ENCODE data around the gene FAM171A1.

Gene FAM171A1

GRCh38 chr10:15253951-15254807, 116.9 kb downstream of the FAM171A1 start:
- no peaks in the 10 kb centered on the region for H3K79me2 ChIP-seq (ENCODE audit: low read length)
- no peaks in the 10 kb centered on the region for H3K27me3 ChIP-seq (ENCODE audit: low read depth, low read length)
- TF ChIP-seq EZH2phosphoT487 (IDR thresholded peaks at IDR 0.05; ENCODE audit: low read depth): no peak
- TF ChIP-seq, protein P1, sequence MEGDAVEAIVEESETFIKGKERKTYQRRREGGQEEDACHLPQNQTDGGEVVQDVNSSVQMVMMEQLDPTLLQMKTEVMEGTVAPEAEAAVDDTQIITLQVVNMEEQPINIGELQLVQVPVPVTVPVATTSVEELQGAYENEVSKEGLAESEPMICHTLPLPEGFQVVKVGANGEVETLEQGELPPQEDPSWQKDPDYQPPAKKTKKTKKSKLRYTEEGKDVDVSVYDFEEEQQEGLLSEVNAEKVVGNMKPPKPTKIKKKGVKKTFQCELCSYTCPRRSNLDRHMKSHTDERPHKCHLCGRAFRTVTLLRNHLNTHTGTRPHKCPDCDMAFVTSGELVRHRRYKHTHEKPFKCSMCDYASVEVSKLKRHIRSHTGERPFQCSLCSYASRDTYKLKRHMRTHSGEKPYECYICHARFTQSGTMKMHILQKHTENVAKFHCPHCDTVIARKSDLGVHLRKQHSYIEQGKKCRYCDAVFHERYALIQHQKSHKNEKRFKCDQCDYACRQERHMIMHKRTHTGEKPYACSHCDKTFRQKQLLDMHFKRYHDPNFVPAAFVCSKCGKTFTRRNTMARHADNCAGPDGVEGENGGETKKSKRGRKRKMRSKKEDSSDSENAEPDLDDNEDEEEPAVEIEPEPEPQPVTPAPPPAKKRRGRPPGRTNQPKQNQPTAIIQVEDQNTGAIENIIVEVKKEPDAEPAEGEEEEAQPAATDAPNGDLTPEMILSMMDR (IDR thresholded peaks at IDR 0.05; ENCODE audit: low read depth, low read length): no peak
- peak overlapping the region; percentile 63 for H3K9ac ChIP-seq (ENCODE audit: low read length)
- no peaks in the 10 kb centered on the region for H4K20me1 ChIP-seq (ENCODE audit: insufficient read depth, low read length)
- peaks cover 29% of the 10 kb centered on the region for H3K4me1 ChIP-seq (ENCODE audit: low read length)
- H3K4me3 ChIP-seq (ENCODE audit: low read length): peak overlapping the region; percentile 90
- peak overlapping the region; percentile 95 for H2AFZ ChIP-seq (ENCODE audit: low read depth, low read length)
- H3K27ac ChIP-seq (ENCODE audit: low read length): peak overlapping the region; percentile 57
- peak overlapping the region; percentile 100 for H3K4me2 ChIP-seq (ENCODE audit: low read length)
- H3K36me3 ChIP-seq (replicated peaks; ENCODE audit: low read depth, low read length): no peaks in the 10 kb centered on the region
- no peaks in the 10 kb centered on the region for H3K9me3 ChIP-seq (ENCODE audit: insufficient read depth, low read length)

DNA sequence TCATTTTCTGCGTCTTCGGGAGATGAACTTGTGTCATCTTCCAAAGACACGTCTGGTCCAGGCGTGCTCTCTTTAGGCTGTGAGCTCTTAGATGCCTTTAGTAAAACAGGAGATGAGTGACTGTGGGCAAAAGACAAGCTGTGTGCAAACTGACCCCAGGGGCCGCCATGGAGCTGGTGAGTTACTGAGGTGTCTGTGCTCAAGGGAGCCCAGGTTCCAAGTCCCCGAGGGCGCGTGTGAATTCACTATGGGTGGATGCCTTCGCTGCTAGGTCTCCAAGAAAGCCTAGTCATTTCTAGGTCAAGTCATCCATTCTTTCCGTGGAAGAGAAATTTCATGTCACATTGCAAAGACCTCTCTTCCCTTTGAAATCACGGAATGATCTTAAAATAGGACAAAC, 118.7 kb downstream of the FAM171A1 start:
- TF ChIP-seq EZH2phosphoT487 (IDR thresholded peaks at IDR 0.05; ENCODE audit: low read depth): no peak
- TF ChIP-seq, protein P1 (IDR thresholded peaks at IDR 0.05; ENCODE audit: low read depth, low read length): no peak
- Histone ChIP-seq H3K4me2 (ENCODE audit: low read length) (no peak overlapping the region), H3K9me3 (ENCODE audit: insufficient read depth, low read length) (no peaks in the 10 kb centered on the region), H3K36me3 (replicated peaks; ENCODE audit: low read depth, low read length) (no peaks in the 10 kb centered on the region), H3K4me1 (ENCODE audit: low read length) (peaks cover 29% of the 10 kb centered on the region), H3K27ac (ENCODE audit: low read length) (no peak overlapping the region), H3K27me3 (ENCODE audit: low read depth, low read length) (no peaks in the 10 kb centered on the region), H2AFZ (ENCODE audit: low read depth, low read length) (no peak overlapping the region), H3K4me3 (ENCODE audit: low read length) (no peak overlapping the region), H3K79me2 (ENCODE audit: low read length) (no peaks in the 10 kb centered on the region), H3K9ac (ENCODE audit: low read length) (no peak overlapping the region), H4K20me1 (ENCODE audit: insufficient read depth, low read length) (no peaks in the 10 kb centered on the region)

DNA sequence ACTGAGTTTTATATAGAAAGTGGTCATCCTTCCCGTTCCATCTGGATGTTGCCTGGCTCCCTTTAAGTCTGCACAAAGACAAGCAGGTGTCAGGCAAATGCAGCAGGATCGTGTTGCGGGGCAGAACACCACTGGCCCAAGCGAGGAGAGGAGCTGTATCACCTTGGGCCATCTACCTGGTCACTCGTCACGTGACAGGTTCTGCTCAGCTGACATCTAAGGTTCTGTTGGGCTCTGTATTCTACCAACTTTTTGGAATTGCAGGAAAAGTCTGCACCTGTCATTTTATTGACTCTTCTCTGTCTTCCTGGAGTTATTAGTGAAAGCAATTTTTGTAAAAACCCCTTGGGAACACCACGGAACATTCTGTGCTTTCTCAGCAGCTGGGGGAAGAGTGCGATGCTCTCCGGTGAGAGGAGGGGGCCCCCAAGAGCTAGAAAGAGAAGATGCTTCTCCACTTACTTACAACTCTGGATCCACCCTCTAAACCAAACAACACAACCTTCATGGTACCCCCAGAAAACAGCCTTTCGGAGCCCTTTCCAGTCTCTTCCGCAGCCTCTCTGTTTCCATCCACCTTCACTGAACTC, 119.2 kb downstream of the FAM171A1 start:
- H3K79me2 ChIP-seq (ENCODE audit: low read length): no peaks in the 10 kb centered on the region
- peaks cover 29% of the 10 kb centered on the region for H3K4me1 ChIP-seq (ENCODE audit: low read length)
- no peak overlapping the region for H3K4me2 ChIP-seq (ENCODE audit: low read length)
- no peaks in the 10 kb centered on the region for H3K36me3 ChIP-seq (replicated peaks; ENCODE audit: low read depth, low read length)
- H3K9me3 ChIP-seq (ENCODE audit: insufficient read depth, low read length): no peaks in the 10 kb centered on the region
- no peak for TF ChIP-seq EZH2phosphoT487 (IDR thresholded peaks at IDR 0.05; ENCODE audit: low read depth)
- no peaks in the 10 kb centered on the region for H3K27me3 ChIP-seq (ENCODE audit: low read depth, low read length)
- H3K9ac ChIP-seq (ENCODE audit: low read length): no peak overlapping the region
- no peaks in the 10 kb centered on the region for H4K20me1 ChIP-seq (ENCODE audit: insufficient read depth, low read length)
- no peak overlapping the region for H2AFZ ChIP-seq (ENCODE audit: low read depth, low read length)
- H3K27ac ChIP-seq (ENCODE audit: low read length): no peak overlapping the region
- H3K4me3 ChIP-seq (ENCODE audit: low read length): no peak overlapping the region

DNA sequence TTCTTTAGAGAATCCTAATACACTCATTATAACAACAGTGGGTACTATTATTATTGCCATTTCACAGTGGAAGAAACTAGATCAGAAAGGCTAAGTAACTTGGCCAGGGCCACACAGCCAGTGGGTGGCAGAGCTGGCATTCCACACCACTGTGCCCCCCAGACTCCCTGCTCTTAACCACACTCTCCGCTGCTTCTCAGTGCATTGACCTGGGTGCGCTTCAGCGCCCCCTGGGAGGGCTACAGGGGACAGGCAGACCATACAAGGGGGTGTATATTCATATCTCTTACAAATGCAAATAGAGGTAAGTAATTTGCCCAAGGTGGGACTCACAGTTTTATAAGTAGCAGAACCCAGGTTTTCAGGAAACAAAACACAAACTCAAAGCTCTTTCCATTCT, 125.6 kb downstream of the FAM171A1 start:
- H3K4me3 ChIP-seq (ENCODE audit: low read length): no peak overlapping the region
- no peaks in the 10 kb centered on the region for H3K27me3 ChIP-seq (ENCODE audit: low read depth, low read length)
- TF ChIP-seq EZH2phosphoT487 (IDR thresholded peaks at IDR 0.05; ENCODE audit: low read depth): no peak
- TF ChIP-seq, protein P1 (IDR thresholded peaks at IDR 0.05; ENCODE audit: low read depth, low read length): peak; percentile 48
- no peak overlapping the region for H3K9ac ChIP-seq (ENCODE audit: low read length)
- H3K27ac ChIP-seq (ENCODE audit: low read length): no peak overlapping the region
- H2AFZ ChIP-seq (ENCODE audit: low read depth, low read length): no peak overlapping the region
- no peaks in the 10 kb centered on the region for H3K79me2 ChIP-seq (ENCODE audit: low read length)
- H3K36me3 ChIP-seq (replicated peaks; ENCODE audit: low read depth, low read length): no peaks in the 10 kb centered on the region
- no peaks in the 10 kb centered on the region; the same call in 1 of the 2 replicates for H3K4me1 ChIP-seq (ENCODE audit: low read length)
- no peaks in the 10 kb centered on the region for H4K20me1 ChIP-seq (ENCODE audit: insufficient read depth, low read length)
- no peak overlapping the region for H3K4me2 ChIP-seq (ENCODE audit: low read length)
- H3K9me3 ChIP-seq (ENCODE audit: insufficient read depth, low read length): no peaks in the 10 kb centered on the region

Data from OCI-LY3 (cell line).